ENCODE data around the gene ERGIC3.
"Not testable (repeated sequence)": the region's sequence is repeated elsewhere in the genome, so short reads cannot be mapped to it uniquely, and the experiment has no call there.

The ERGIC3 gene

DNA sequence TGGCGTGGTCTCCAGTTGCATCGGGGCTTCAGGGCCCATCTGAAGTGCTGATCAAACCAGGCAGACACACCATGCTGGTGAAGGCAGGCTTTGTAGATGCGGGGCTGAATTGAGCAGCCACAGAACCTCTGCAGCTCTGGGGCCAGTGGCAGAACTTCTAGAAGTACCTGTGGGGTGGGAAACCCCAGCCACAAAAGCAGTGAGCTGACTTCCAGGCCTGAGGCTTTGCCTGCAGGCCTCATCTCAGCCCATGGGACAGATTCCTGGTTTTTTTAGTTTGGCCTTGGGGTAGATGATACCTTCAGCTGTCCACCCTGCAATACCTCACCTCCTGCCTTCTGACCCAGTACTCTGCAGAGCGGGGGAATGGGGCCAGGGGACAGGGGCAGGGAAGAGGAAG lies 26.5 kb upstream of the ERGIC3 start:
- no peaks in the 10 kb centered on the region for H3K4me1 ChIP-seq (ENCODE audit: control insufficient read depth, low read depth, low read length)
- no peak overlapping the region for H3K56ac ChIP-seq (ENCODE audit: low read length)
- no peak overlapping the region for H2AK5ac ChIP-seq (ENCODE audit: low read length)
- H3K23ac ChIP-seq (ENCODE audit: low read length), result no peak overlapping the region
- H3K18ac ChIP-seq (ENCODE audit: low read length), result no peak overlapping the region
- no peak overlapping the region for H4K5ac ChIP-seq (ENCODE audit: low read length)
- H3K4me2 ChIP-seq (ENCODE audit: low read length), result no peak overlapping the region
- no peak overlapping the region for H2BK15ac ChIP-seq (replicated peaks; ENCODE audit: low read depth)
- H3K4me3 ChIP-seq (ENCODE audit: low read length), result no peak overlapping the region
- peaks cover 4% of the 10 kb centered on the region for H3K36me3 ChIP-seq (ENCODE audit: control insufficient read depth, insufficient read depth, low read length)
- H2BK120ac ChIP-seq (ENCODE audit: low read depth, low read length), result no peak overlapping the region
- H3K27me3 ChIP-seq (ENCODE audit: insufficient read depth, low read length, poor library complexity), result no peaks in the 10 kb centered on the region
- no peak overlapping the region for H2BK5ac ChIP-seq (ENCODE audit: low read length)
- H3K27ac ChIP-seq (ENCODE audit: low read depth, low read length), result no peak overlapping the region
- no peak overlapping the region for H3K4ac ChIP-seq (ENCODE audit: low read depth, low read length)
- H3K79me1 ChIP-seq (ENCODE audit: low read length), result no peaks in the 10 kb centered on the region
- H3K9ac ChIP-seq (ENCODE audit: low read length), result no peak overlapping the region
- no CpG with 5 or more reads among the region's 4 CpGs for WGBS (ENCODE audit: extremely low coverage, insufficient coverage, low lambda C conversion rate)
- no peak overlapping the region for H4K8ac ChIP-seq (ENCODE audit: low read depth, low read length)
- no peaks in the 10 kb centered on the region for H3K79me2 ChIP-seq (ENCODE audit: control insufficient read depth, insufficient read depth, low read length)
- DNase-seq, result no peak

DNA sequence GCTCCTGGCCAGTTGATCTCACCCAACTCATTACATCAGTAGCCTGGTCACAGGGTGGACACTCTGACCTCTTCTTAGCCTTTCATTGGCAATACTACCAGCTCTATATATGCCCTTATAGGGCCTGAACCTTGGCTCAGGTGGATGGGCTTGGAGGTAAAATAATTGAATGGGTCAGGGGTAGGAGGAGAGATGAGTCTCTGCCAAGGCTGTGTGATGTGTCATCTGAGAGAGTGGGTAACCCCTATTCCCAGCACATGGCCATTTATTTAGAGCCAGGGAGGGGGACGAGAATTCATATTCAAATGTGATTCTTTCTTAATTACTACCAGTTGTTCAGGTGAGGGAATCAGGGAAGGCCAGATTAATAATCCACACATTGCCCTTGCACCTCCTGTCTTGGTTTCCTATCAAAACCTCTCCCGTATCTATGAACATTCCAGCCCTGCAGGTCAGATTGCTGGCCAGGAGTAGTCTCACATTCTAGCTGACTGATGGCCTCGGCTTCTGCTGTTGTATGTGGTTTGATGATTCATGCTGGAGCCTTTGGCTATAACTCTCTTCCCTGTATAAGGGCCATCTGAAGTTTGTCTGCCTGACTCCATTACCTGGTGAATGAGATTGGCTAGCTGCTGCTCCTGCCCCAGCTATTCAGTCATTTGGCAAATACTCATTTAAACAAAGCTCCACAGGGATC lies 25.8 kb upstream of the ERGIC3 start:
- Histone ChIP-seq H3K27me3 (ENCODE audit: insufficient read depth, low read length, poor library complexity) (no peaks in the 10 kb centered on the region), H3K9ac (ENCODE audit: low read length) (no peak overlapping the region), H3K23ac (ENCODE audit: low read length) (no peak overlapping the region), H3K79me2 (ENCODE audit: control insufficient read depth, insufficient read depth, low read length) (no peaks in the 10 kb centered on the region), H3K27ac (ENCODE audit: low read depth, low read length) (no peak overlapping the region), H3K4me1 (ENCODE audit: control insufficient read depth, low read depth, low read length) (no peaks in the 10 kb centered on the region), H4K5ac (ENCODE audit: low read length) (no peak overlapping the region), H3K4me3 (ENCODE audit: low read length) (no peak overlapping the region), H2BK15ac (replicated peaks; ENCODE audit: low read depth) (no peak overlapping the region), H3K36me3 (ENCODE audit: control insufficient read depth, insufficient read depth, low read length) (peaks cover 4% of the 10 kb centered on the region), H2BK120ac (ENCODE audit: low read depth, low read length) (no peak overlapping the region), H3K4me2 (ENCODE audit: low read length) (no peak overlapping the region), H3K79me1 (ENCODE audit: low read length) (no peaks in the 10 kb centered on the region), H2AK5ac (ENCODE audit: low read length) (no peak overlapping the region), H4K8ac (ENCODE audit: low read depth, low read length) (no peak overlapping the region), H3K4ac (ENCODE audit: low read depth, low read length) (no peak overlapping the region), H3K18ac (ENCODE audit: low read length) (no peak overlapping the region), H3K56ac (ENCODE audit: low read length) (no peak overlapping the region), H2BK5ac (ENCODE audit: low read length) (no peak overlapping the region)
- no CpG with 5 or more reads among the region's 3 CpGs for WGBS (ENCODE audit: extremely low coverage, insufficient coverage, low lambda C conversion rate)
- DNase-seq, result no peak

DNA sequence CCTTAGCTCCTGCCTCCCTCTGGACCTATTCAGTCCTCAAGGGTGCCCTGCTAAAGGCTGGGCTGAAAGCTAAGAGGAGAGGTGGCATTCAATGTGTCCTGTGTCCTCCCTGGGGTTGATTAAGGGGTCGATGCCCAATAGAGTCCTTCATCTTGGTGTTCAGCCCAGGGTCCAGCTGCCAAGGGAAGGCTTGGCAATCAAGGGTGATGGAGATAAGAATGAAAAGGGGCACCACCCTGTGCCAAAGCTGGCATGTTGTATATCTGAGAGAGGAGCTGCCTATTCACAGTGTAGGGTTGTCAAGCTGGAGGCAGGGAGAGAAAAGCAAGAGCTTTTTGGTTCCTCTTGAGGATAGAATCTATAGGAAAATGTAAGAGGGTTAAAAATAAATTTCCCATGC lies 24.8 kb upstream of the ERGIC3 start:
- Histone ChIP-seq H4K8ac (ENCODE audit: low read depth, low read length) (no peak overlapping the region), H3K4me1 (ENCODE audit: control insufficient read depth, low read depth, low read length) (no peaks in the 10 kb centered on the region), H3K4ac (ENCODE audit: low read depth, low read length) (no peak overlapping the region), H2AK5ac (ENCODE audit: low read length) (no peak overlapping the region), H3K23ac (ENCODE audit: low read length) (no peak overlapping the region), H3K27me3 (ENCODE audit: insufficient read depth, low read length, poor library complexity) (no peaks in the 10 kb centered on the region), H4K5ac (ENCODE audit: low read length) (no peak overlapping the region), H3K4me2 (ENCODE audit: low read length) (no peak overlapping the region), H2BK15ac (replicated peaks; ENCODE audit: low read depth) (no peak overlapping the region), H3K36me3 (ENCODE audit: control insufficient read depth, insufficient read depth, low read length) (peaks cover under 1% of the 10 kb centered on the region), H3K79me2 (ENCODE audit: control insufficient read depth, insufficient read depth, low read length) (no peaks in the 10 kb centered on the region), H3K4me3 (ENCODE audit: low read length) (no peak overlapping the region), H3K79me1 (ENCODE audit: low read length) (no peaks in the 10 kb centered on the region), H3K27ac (ENCODE audit: low read depth, low read length) (no peak overlapping the region), H2BK5ac (ENCODE audit: low read length) (no peak overlapping the region), H3K56ac (ENCODE audit: low read length) (no peak overlapping the region), H3K18ac (ENCODE audit: low read length) (no peak overlapping the region), H3K9ac (ENCODE audit: low read length) (no peak overlapping the region), H2BK120ac (ENCODE audit: low read depth, low read length) (no peak overlapping the region)
- no peak for DNase-seq
- no CpG with 5 or more reads among the region's 1 CpG for WGBS (ENCODE audit: extremely low coverage, insufficient coverage, low lambda C conversion rate)

DNA sequence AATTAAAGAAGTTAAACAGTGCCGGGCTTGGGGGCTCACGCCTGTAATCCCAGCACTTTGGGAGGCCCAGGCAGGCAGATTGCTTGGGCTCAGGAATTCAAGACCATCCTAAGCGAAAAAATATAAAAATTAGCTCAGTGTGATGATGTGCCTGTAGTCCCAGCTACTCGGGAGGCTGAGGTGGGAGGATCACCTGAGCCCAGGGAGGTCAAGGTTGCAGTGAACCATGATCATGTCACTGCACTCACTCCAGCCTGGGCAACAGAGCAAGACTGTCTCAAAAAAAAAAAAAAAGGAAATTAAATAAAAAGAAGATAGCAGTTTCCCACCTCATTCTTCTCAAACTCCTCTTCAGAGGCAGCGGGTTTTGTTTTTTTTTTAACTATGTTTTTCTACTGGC lies 24.1 kb upstream of the ERGIC3 start:
- H3K4ac ChIP-seq (ENCODE audit: low read depth, low read length); H2AK5ac ChIP-seq (ENCODE audit: low read length); H4K8ac ChIP-seq (ENCODE audit: low read depth, low read length); H2BK15ac ChIP-seq (replicated peaks; ENCODE audit: low read depth); H3K36me3 ChIP-seq (ENCODE audit: control insufficient read depth, insufficient read depth, low read length); H2BK5ac ChIP-seq (ENCODE audit: low read length); H3K4me3 ChIP-seq (ENCODE audit: low read length); H2BK120ac ChIP-seq (ENCODE audit: low read depth, low read length); H4K5ac ChIP-seq (ENCODE audit: low read length); H3K18ac ChIP-seq (ENCODE audit: low read length); H3K79me2 ChIP-seq (ENCODE audit: control insufficient read depth, insufficient read depth, low read length); H3K23ac ChIP-seq (ENCODE audit: low read length); H3K4me2 ChIP-seq (ENCODE audit: low read length); H3K4me1 ChIP-seq (ENCODE audit: control insufficient read depth, low read depth, low read length); H3K56ac ChIP-seq (ENCODE audit: low read length); H3K27ac ChIP-seq (ENCODE audit: low read depth, low read length); H3K27me3 ChIP-seq (ENCODE audit: insufficient read depth, low read length, poor library complexity); H3K9ac ChIP-seq (ENCODE audit: low read length); H3K79me1 ChIP-seq (ENCODE audit: low read length); DNase-seq: not testable (repeated sequence)
- WGBS (ENCODE audit: extremely low coverage, insufficient coverage, low lambda C conversion rate), result no CpG with 5 or more reads among the region's 5 CpGs

DNA sequence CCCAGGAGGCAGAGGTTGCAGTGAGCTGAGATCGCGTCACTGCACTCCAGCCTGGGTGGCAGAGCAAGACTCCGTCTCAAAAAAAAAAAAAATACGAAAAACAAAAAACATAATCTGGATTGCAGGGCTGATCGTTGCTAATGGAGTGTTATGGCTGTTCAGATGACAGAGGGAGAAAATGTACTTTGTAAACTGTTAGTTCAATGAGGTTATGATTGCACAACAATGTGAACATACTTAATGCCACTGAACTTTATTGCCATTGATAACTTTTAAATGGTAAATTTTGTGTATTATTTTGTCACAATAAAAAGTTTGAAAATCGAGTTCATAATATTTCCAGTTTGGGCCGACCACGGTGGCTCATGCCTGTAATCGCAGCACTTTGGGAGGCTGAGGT lies 22.9 kb upstream of the ERGIC3 start:
- DNase-seq, result no peak
- H2AK5ac ChIP-seq (ENCODE audit: low read length), result no peak overlapping the region
- H3K23ac ChIP-seq (ENCODE audit: low read length), result no peak overlapping the region
- H3K4ac ChIP-seq (ENCODE audit: low read depth, low read length), result no peak overlapping the region
- no peaks in the 10 kb centered on the region for H3K79me2 ChIP-seq (ENCODE audit: control insufficient read depth, insufficient read depth, low read length)
- WGBS (ENCODE audit: extremely low coverage, insufficient coverage, low lambda C conversion rate), result no CpG with 5 or more reads among the region's 9 CpGs
- no peaks in the 10 kb centered on the region for H3K4me1 ChIP-seq (ENCODE audit: control insufficient read depth, low read depth, low read length)
- no peaks in the 10 kb centered on the region for H3K27me3 ChIP-seq (ENCODE audit: insufficient read depth, low read length, poor library complexity)
- H3K79me1 ChIP-seq (ENCODE audit: low read length), result no peaks in the 10 kb centered on the region
- H2BK120ac ChIP-seq (ENCODE audit: low read depth, low read length), result no peak overlapping the region
- H3K4me3 ChIP-seq (ENCODE audit: low read length), result no peak overlapping the region
- no peaks in the 10 kb centered on the region for H3K36me3 ChIP-seq (ENCODE audit: control insufficient read depth, insufficient read depth, low read length)
- no peak overlapping the region for H3K9ac ChIP-seq (ENCODE audit: low read length)
- H2BK5ac ChIP-seq (ENCODE audit: low read length), result no peak overlapping the region
- no peak overlapping the region for H2BK15ac ChIP-seq (replicated peaks; ENCODE audit: low read depth)
- H4K8ac ChIP-seq (ENCODE audit: low read depth, low read length), result no peak overlapping the region
- H4K5ac ChIP-seq (ENCODE audit: low read length), result no peak overlapping the region
- no peak overlapping the region for H3K56ac ChIP-seq (ENCODE audit: low read length)
- no peak overlapping the region for H3K18ac ChIP-seq (ENCODE audit: low read length)
- no peak overlapping the region for H3K4me2 ChIP-seq (ENCODE audit: low read length)
- no peak overlapping the region for H3K27ac ChIP-seq (ENCODE audit: low read depth, low read length)

DNA sequence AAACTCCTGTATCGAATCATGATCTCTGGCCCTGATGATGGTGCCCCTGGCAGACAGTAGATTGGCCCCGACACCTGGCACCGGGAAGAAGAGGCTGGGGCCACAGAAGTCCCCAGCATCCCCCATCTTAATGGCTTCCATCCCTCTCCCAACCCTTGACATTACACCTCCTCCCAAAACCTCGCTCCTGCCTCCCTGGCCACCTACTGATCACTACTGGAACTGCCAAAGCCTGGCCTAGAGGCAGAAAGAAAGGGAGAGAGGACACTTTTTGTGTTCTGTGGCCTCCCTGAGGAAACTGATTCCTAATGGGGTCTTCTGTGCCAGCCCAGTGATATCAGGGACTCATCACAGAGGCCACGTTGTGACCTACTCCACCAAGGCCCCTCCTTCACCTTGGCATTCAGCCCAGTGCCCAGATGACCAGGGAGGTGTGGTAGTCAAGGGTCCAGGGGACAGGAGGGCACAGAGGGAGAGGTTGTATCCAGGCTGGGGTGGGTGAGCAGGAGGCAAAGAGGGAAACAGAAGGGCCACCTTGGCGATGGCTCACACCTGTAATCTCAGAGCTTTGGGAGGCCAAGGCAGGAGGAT lies 18.5 kb upstream of the ERGIC3 start:
- H3K18ac ChIP-seq (ENCODE audit: low read length), result no peak overlapping the region
- WGBS (ENCODE audit: extremely low coverage, insufficient coverage, low lambda C conversion rate), result no CpG with 5 or more reads among the region's 6 CpGs
- no peak overlapping the region for H4K5ac ChIP-seq (ENCODE audit: low read length)
- H2AK5ac ChIP-seq (ENCODE audit: low read length), result no peak overlapping the region
- H3K4me2 ChIP-seq (ENCODE audit: low read length), result no peak overlapping the region
- no peaks in the 10 kb centered on the region for H3K79me1 ChIP-seq (ENCODE audit: low read length)
- H3K27me3 ChIP-seq (ENCODE audit: insufficient read depth, low read length, poor library complexity), result no peaks in the 10 kb centered on the region
- no peaks in the 10 kb centered on the region for H3K36me3 ChIP-seq (ENCODE audit: control insufficient read depth, insufficient read depth, low read length)
- H3K23ac ChIP-seq (ENCODE audit: low read length), result no peak overlapping the region
- no peak overlapping the region for H2BK5ac ChIP-seq (ENCODE audit: low read length)
- H3K27ac ChIP-seq (ENCODE audit: low read depth, low read length), result no peak overlapping the region
- peak; percentile 59 for DNase-seq
- H4K8ac ChIP-seq (ENCODE audit: low read depth, low read length), result no peak overlapping the region
- no peaks in the 10 kb centered on the region for H3K4me1 ChIP-seq (ENCODE audit: control insufficient read depth, low read depth, low read length)
- no peak overlapping the region for H2BK120ac ChIP-seq (ENCODE audit: low read depth, low read length)
- no peak overlapping the region for H3K9ac ChIP-seq (ENCODE audit: low read length)
- H2BK15ac ChIP-seq (replicated peaks; ENCODE audit: low read depth), result no peak overlapping the region
- H3K4ac ChIP-seq (ENCODE audit: low read depth, low read length), result no peak overlapping the region
- H3K4me3 ChIP-seq (ENCODE audit: low read length), result no peak overlapping the region
- no peak overlapping the region for H3K56ac ChIP-seq (ENCODE audit: low read length)
- H3K79me2 ChIP-seq (ENCODE audit: control insufficient read depth, insufficient read depth, low read length), result no peaks in the 10 kb centered on the region
